ENCODE data around the gene ENPP5. TPM values are rescaled to one million over a fixed set of nuclear protein-coding genes. Genes with fewer than 3 reads are reported as not detected.

Gene ENPP5, protein sequence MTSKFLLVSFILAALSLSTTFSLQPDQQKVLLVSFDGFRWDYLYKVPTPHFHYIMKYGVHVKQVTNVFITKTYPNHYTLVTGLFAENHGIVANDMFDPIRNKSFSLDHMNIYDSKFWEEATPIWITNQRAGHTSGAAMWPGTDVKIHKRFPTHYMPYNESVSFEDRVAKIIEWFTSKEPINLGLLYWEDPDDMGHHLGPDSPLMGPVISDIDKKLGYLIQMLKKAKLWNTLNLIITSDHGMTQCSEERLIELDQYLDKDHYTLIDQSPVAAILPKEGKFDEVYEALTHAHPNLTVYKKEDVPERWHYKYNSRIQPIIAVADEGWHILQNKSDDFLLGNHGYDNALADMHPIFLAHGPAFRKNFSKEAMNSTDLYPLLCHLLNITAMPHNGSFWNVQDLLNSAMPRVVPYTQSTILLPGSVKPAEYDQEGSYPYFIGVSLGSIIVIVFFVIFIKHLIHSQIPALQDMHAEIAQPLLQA
- polyA plus RNA-seq (2011; rRNA removed) (not detected in 2 replicates), polyA minus RNA-seq (2011; rRNA and poly(A)+ RNA removed) (not detected in 2 replicates)

DNA sequence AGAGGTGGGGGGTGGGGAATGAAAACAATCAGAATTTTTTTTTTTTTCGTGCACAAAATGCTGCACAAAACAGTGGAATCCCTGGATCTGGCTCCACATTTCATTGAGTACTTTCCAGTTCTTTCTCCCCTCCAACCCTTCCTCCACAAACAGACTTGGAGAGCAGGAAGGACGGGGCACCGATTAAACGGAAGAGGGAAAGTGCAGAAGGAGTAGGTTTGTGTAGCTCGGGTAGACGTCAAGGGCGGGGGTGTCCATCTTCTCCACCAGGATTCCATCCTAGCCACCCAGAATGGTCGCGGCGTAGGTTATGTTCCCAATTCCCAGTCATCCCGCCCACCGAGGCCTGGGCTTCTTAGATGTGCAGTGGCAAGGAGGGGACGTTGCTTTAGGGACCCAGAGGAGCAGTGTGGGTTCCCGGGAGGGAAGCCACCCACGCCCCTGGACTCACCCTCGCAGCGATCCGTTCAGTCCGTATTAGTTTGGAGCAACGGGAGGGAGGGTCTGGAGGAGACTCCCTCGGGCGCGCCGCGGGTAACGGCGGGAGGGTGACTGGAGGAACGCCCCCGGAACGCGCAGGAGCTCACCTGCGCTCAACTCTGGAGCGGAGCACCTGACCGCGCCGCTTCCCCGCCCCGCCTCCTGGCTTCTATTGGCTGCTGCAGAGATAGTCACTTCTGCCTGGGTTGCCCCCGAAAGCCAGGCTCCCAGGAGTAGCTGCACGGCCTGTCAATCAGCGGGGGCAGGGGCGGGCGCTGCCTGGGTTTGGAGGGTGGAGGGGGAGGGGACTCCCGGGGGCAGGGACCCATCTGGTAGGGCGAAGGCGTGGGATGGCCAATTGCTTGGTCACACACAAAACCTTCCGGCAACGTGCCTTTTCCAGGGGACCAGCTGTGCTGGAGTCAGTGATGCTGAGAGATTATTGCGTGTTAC lies at the start of gene ENPP5:
TSS of gene ENPP5 (minus strand) at position 624 of the 933 bp plus-strand sequence. CDS start 2,718 bp downstream, outside the sequence.
- Histone ChIP-seq H3K27ac (ENCODE audit: low read depth, low read length) (no peak within 1 kb of the TSS), H3K27me3 (ENCODE audit: control insufficient read depth, insufficient read depth, low read length) (peaks cover 6% of the 10 kb centered on the region), H3K4me3 (ENCODE audit: low read depth, low read length) (peak within 1 kb of the TSS; percentile 2), H3K9me3 (ENCODE audit: control insufficient read depth, insufficient read depth, low read length) (no peaks in the 10 kb centered on the region)
- TF ChIP-seq, protein P1, sequence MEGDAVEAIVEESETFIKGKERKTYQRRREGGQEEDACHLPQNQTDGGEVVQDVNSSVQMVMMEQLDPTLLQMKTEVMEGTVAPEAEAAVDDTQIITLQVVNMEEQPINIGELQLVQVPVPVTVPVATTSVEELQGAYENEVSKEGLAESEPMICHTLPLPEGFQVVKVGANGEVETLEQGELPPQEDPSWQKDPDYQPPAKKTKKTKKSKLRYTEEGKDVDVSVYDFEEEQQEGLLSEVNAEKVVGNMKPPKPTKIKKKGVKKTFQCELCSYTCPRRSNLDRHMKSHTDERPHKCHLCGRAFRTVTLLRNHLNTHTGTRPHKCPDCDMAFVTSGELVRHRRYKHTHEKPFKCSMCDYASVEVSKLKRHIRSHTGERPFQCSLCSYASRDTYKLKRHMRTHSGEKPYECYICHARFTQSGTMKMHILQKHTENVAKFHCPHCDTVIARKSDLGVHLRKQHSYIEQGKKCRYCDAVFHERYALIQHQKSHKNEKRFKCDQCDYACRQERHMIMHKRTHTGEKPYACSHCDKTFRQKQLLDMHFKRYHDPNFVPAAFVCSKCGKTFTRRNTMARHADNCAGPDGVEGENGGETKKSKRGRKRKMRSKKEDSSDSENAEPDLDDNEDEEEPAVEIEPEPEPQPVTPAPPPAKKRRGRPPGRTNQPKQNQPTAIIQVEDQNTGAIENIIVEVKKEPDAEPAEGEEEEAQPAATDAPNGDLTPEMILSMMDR (IDR thresholded peaks at IDR 0.05; ENCODE audit: low read depth, low read length): no peak
- CTCF ChIA-PET: interaction anchor here (0.7 kb wide), 1 partner anchor 972 kb away, joined by 3 read pairs; no protein-coding TSS in a partner anchor
- POLR2A ChIA-PET: no interaction called here
- DNase-seq (ENCODE audit: low read depth, low spot score): no peak

- ChIA-PET CTCF (interaction anchor here (1.6 kb wide), 1 partner anchor 191 kb away, joined by 5 read pairs; no protein-coding TSS in a partner anchor), POLR2A (no interaction called here)
- Histone ChIP-seq H3K27ac (ENCODE audit: low read depth, low read length) (no peak overlapping the region), H3K27me3 (ENCODE audit: control insufficient read depth, insufficient read depth, low read length) (no peaks in the 10 kb centered on the region), H3K9me3 (ENCODE audit: control insufficient read depth, insufficient read depth, low read length) (no peaks in the 10 kb centered on the region), H3K4me3 (ENCODE audit: low read depth, low read length) (no peak overlapping the region)
- no peak for DNase-seq (ENCODE audit: low read depth, low spot score)
- TF ChIP-seq, protein P1 (IDR thresholded peaks at IDR 0.05; ENCODE audit: low read depth, low read length): no peak
These were observed 48.9 kb upstream of the ENPP5 start for GRCh38 chr6:46219661-46220060.

- DNase-seq (ENCODE audit: low read depth, low spot score): no peak
- TF ChIP-seq, protein P1 (IDR thresholded peaks at IDR 0.05; ENCODE audit: low read depth, low read length): no peak
- H3K27ac ChIP-seq (ENCODE audit: low read depth, low read length): no peak overlapping the region
- no peak overlapping the region for H3K4me3 ChIP-seq (ENCODE audit: low read depth, low read length)
- POLR2A ChIA-PET: no interaction called here
- H3K9me3 ChIP-seq (ENCODE audit: control insufficient read depth, insufficient read depth, low read length): no peaks in the 10 kb centered on the region
- CTCF ChIA-PET: interaction anchor here (0.8 kb wide), 1 partner anchor 192 kb away, joined by 3 read pairs; no protein-coding TSS in a partner anchor
- H3K27me3 ChIP-seq (ENCODE audit: control insufficient read depth, insufficient read depth, low read length): no peaks in the 10 kb centered on the region
These were observed 47.7 kb upstream of the ENPP5 start for GRCh38 chr6:46218457-46218856.

DNA sequence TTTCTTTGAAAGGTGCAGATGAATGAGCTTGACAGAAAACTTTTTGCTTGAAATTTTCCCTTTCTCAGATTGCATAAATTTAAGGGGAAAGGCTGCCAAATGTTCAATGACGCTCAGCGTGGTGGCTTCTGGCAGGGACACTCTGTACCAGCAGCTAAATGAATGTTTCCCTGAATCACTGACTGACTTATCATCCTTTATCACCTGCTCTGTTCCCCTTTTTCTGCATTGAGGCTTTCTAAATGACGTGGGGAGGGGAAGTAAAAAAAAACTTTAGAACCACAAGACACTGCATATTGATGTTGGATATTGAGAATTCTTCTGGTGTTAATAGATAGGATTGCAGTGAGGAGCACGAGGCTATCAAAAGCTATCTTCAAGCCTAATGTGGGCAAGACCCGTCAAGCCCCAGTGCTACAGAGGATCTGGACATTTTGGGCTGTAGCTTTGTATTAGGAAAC lies 46.9 kb upstream of the ENPP5 start:
- no peak overlapping the region for H3K27ac ChIP-seq (ENCODE audit: low read depth, low read length)
- no peak overlapping the region for H3K4me3 ChIP-seq (ENCODE audit: low read depth, low read length)
- no peak for DNase-seq (ENCODE audit: low read depth, low spot score)
- CTCF ChIA-PET: no interaction called here
- POLR2A ChIA-PET: no interaction called here
- TF ChIP-seq, protein P1 (IDR thresholded peaks at IDR 0.05; ENCODE audit: low read depth, low read length): no peak
- H3K27me3 ChIP-seq (ENCODE audit: control insufficient read depth, insufficient read depth, low read length): no peaks in the 10 kb centered on the region
- no peaks in the 10 kb centered on the region for H3K9me3 ChIP-seq (ENCODE audit: control insufficient read depth, insufficient read depth, low read length)
